Type B pancreatic cell (in vitro differentiated cells): ENCODE data around the gene ACOD1. TPM values are rescaled to one million over a fixed set of nuclear protein-coding genes. Genes with fewer than 3 reads are reported as not detected.
A peak's percentile ranks its signal among the peaks of the same experiment; 100 is the strongest.

Source experiments
- DNase-seq: peaks from one replicate; pipeline ENCODE4 v3.0.0; 2021; ENCODE audit warnings: mixed read lengths; ENCODE audit not compliant: unreplicated experiment; ENCODE audit errors: extremely low spot score
- H3K27ac Mint-ChIP-seq: 2 replicates; pipeline ENCODE4 v1.8.0; 2021; ENCODE audit warnings: mild to moderate bottlenecking, mixed read lengths
- H3K27me3 Mint-ChIP-seq: 2 replicates; pipeline ENCODE4 v1.8.0; 2021; ENCODE audit warnings: mixed read lengths
- H3K36me3 Mint-ChIP-seq: 2 replicates; pipeline ENCODE4 v1.8.0; 2021; ENCODE audit warnings: mixed read lengths
- H3K4me1 Mint-ChIP-seq: one replicate; pipeline ENCODE4 v1.8.0; 2021; ENCODE audit warnings: mixed read lengths; ENCODE audit not compliant: unreplicated experiment
- H3K4me3 Mint-ChIP-seq: 2 replicates; pipeline ENCODE4 v1.8.0; 2021; ENCODE audit warnings: mild to moderate bottlenecking, mixed read lengths
- H3K9me3 Mint-ChIP-seq: 2 replicates; pipeline ENCODE4 v1.8.0; 2021; ENCODE audit warnings: mixed read lengths
- CTCF ChIP-seq: fragments of 200-600 bp; sonication (generic); conservative IDR thresholded peaks from 2 replicates; pipeline ENCODE4 v1.5.0; 2021; ENCODE audit warnings: antibody characterized with exemption, mild to moderate bottlenecking
- total RNA-seq: library from RNA; stranded (reverse); gene quantifications from 2 replicates; pipeline ENCODE4 v1.2.1, GENCODE V29; 2021; ENCODE audit warnings: low replicate concordance

ACOD1 gene
- total RNA-seq, 1 donor from 2014 or later: not detected

- Mint-ChIP-seq H3K4me1 (peaks cover 34% of the 10 kb centered on the region), H3K27me3 (peaks cover 9% of the 10 kb centered on the region), H3K36me3 (no peaks in the 10 kb centered on the region), H3K9me3 (peaks cover 5% of the 10 kb centered on the region), H3K4me3 (no peak overlapping the region), H3K27ac (peak overlapping the region; percentile 26)
- TF ChIP-seq CTCF: no peak
- no peak for DNase-seq
Observed at GRCh38 chr13:76971851-76972829, 23.8 kb downstream of the ACOD1 start.

GRCh38 chr13:76973920-76974617 is 25.8 kb downstream of the ACOD1 start:
- no peak for DNase-seq
- H3K36me3 Mint-ChIP-seq: no peaks in the 10 kb centered on the region
- no peak overlapping the region for H3K27ac Mint-ChIP-seq
- H3K4me3 Mint-ChIP-seq: no peak overlapping the region
- peaks cover 12% of the 10 kb centered on the region for H3K27me3 Mint-ChIP-seq
- peaks cover 5% of the 10 kb centered on the region for H3K9me3 Mint-ChIP-seq
- no peak for TF ChIP-seq CTCF
- H3K4me1 Mint-ChIP-seq: peaks cover 38% of the 10 kb centered on the region

- peaks cover 5% of the 10 kb centered on the region for H3K9me3 Mint-ChIP-seq
- peaks cover 39% of the 10 kb centered on the region for H3K4me1 Mint-ChIP-seq
- H3K27ac Mint-ChIP-seq: no peak overlapping the region
- H3K36me3 Mint-ChIP-seq: no peaks in the 10 kb centered on the region
- no peak overlapping the region for H3K4me3 Mint-ChIP-seq
- TF ChIP-seq CTCF: no peak
- DNase-seq: no peak
- H3K27me3 Mint-ChIP-seq: peaks cover 13% of the 10 kb centered on the region
Observed at GRCh38 chr13:76974618-76974975, 26.3 kb downstream of the ACOD1 start.

- H3K27me3 Mint-ChIP-seq: peaks cover 16% of the 10 kb centered on the region
- no peak for DNase-seq
- peak; percentile 19 for TF ChIP-seq CTCF
- H3K9me3 Mint-ChIP-seq: peaks cover 5% of the 10 kb centered on the region
- H3K4me3 Mint-ChIP-seq: no peak overlapping the region
- peaks cover 39% of the 10 kb centered on the region for H3K4me1 Mint-ChIP-seq
- H3K36me3 Mint-ChIP-seq: no peaks in the 10 kb centered on the region
- peak overlapping the region; percentile 76 for H3K27ac Mint-ChIP-seq
Observed at GRCh38 chr13:76975863-76976262, 27.6 kb downstream of the ACOD1 start.

GRCh38 chr13:76976490-76976889 is 28.2 kb downstream of the ACOD1 start:
- no peak for TF ChIP-seq CTCF
- peaks cover 39% of the 10 kb centered on the region for H3K4me1 Mint-ChIP-seq
- H3K36me3 Mint-ChIP-seq: no peaks in the 10 kb centered on the region
- H3K27me3 Mint-ChIP-seq: peaks cover 22% of the 10 kb centered on the region
- H3K4me3 Mint-ChIP-seq: peak overlapping the region; percentile 42
- H3K27ac Mint-ChIP-seq: peak overlapping the region; percentile 76
- no peak for DNase-seq
- H3K9me3 Mint-ChIP-seq: peaks cover 5% of the 10 kb centered on the region
